GM19324 (cell line): ENCODE results near the gene RNF40.
A peak's percentile ranks its signal among the peaks of the same experiment; 100 is the strongest.

Source experiments
- ATAC-seq: cut with Tn5 transposase; IDR thresholded peaks from one replicate; pipeline ENCODE4 v1.9.1; 2021; ENCODE audit warnings: mild to moderate bottlenecking, moderate library complexity; ENCODE audit not compliant: unreplicated experiment, low FRiP score

RNF40 gene

GRCh38 chr16:30761928-30762902 is at the start of gene RNF40, which contains the start of gene CFAP119:
Gene RNF40, plus strand, starts transcription at chr16:30762322. Its CDS starts 224 bp downstream, at chr16:30762546.
Gene CFAP119, minus strand, starts transcription at chr16:30762062. Its CDS starts 314 bp downstream, at chr16:30761748.
- peak; percentile 89 for ATAC-seq

- no peak for ATAC-seq
Measured at GRCh38 chr16:30715750-30716445, 46.2 kb upstream of the RNF40 start.

GRCh38 chr16:30720086-30720485 is 42.0 kb upstream of the RNF40 start:
- ATAC-seq: no peak

- no peak for ATAC-seq
Measured at GRCh38 chr16:30720694-30721093, 41.4 kb upstream of the RNF40 start.

- no peak for ATAC-seq
Measured at GRCh38 chr16:30721167-30721566, 41.0 kb upstream of the RNF40 start.

- no peak for ATAC-seq
Measured at GRCh38 chr16:30721606-30722005, 40.5 kb upstream of the RNF40 start.

GRCh38 chr16:30722443-30722842 is 39.7 kb upstream of the RNF40 start:
- ATAC-seq: no peak

- ATAC-seq: no peak
Measured at GRCh38 chr16:30722916-30723315, 39.2 kb upstream of the RNF40 start.

- ATAC-seq: no peak
Measured at GRCh38 chr16:30723725-30724355, 38.3 kb upstream of the RNF40 start.

GRCh38 chr16:30724641-30725417 is 37.3 kb upstream of the RNF40 start:
- no peak for ATAC-seq

GRCh38 chr16:30725418-30725792 is 36.7 kb upstream of the RNF40 start:
- no peak for ATAC-seq

GRCh38 chr16:30728321-30728720 is 33.8 kb upstream of the RNF40 start:
- no peak for ATAC-seq

GRCh38 chr16:30728899-30729672 is 33.0 kb upstream of the RNF40 start:
- no peak for ATAC-seq

- no peak for ATAC-seq
Measured at GRCh38 chr16:30731411-30731810, 30.7 kb upstream of the RNF40 start.

- no peak for ATAC-seq
Measured at GRCh38 chr16:30736995-30737793, 24.9 kb upstream of the RNF40 start.

GRCh38 chr16:30737794-30738648 is 24.1 kb upstream of the RNF40 start:
- no peak for ATAC-seq

- no peak for ATAC-seq
Measured at GRCh38 chr16:30738984-30739951, 22.9 kb upstream of the RNF40 start.
